ENCODE results near the gene RECQL.

- TF ChIP-seq EZH2 (IDR thresholded peaks at IDR 0.05; ENCODE audit: low read length, missing control alignments) (no peak), CTCF (conservative IDR thresholded peaks at IDR 0.05 in 1 of 2, IDR thresholded peaks at IDR 0.05 in 1 of 2; ENCODE audit: low read depth in 1 of 2, low read length in 2 of 2) (no peak)
These were observed 24.5 kb downstream of the RECQL start for GRCh38 chr12:21476949-21477348.

Measured in fibroblast of lung (primary cell).